GM21717 (cell line): ENCODE results near the gene DNAH7.
"Not testable (repeated sequence)": the region's sequence is repeated elsewhere in the genome, so short reads cannot be mapped to it uniquely, and the experiment has no call there.

Experiments used
- ATAC-seq: cut with Tn5 transposase; IDR thresholded peaks from one replicate; pipeline ENCODE4 v1.9.1; 2021; ENCODE audit warnings: mild to moderate bottlenecking, moderate library complexity; ENCODE audit not compliant: unreplicated experiment

DNAH7 gene

GRCh38 chr2:195734931-195735330 lies 333.7 kb downstream of the DNAH7 start:
- ATAC-seq: no peak

DNA sequence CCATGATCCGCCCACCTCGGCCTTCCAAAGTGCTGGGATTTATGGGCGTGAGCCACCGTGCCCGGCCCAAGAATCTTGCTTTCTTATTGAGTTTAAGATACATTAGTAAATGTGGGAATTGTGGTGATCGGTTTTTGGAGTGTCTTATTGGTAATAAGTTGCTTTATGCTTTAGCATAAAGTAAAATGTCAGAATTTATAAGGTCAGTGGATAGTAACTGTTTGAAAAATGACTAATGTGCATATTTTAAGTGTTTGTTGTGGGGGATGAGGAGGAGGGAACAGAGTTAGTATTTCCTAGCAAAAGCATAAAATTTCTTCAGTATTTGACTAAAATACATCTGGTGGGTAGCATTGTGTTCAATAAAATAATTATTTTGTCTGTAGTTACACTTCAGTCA lies 334.2 kb downstream of the DNAH7 start:
- no peak for ATAC-seq

DNA sequence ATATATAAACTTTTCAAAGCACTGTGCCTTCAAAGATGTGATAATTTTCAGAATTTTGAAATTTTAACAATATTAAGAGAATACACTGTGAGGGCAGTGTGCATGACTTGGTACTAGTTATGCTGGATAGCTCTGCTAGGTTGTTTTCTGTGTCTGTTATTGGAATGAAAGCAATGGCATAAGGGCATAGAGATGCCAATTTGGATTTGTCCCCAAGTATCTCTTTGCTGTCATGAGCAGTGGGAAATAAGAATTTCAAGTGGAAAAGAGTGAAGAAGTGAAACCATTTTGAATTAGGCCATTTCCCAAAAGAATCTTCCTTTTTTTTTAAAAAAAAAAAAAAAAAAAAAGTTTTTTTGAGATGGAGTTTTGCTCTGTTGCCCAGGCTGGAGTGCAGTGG lies 334.8 kb downstream of the DNAH7 start:
- ATAC-seq: no peak

DNA sequence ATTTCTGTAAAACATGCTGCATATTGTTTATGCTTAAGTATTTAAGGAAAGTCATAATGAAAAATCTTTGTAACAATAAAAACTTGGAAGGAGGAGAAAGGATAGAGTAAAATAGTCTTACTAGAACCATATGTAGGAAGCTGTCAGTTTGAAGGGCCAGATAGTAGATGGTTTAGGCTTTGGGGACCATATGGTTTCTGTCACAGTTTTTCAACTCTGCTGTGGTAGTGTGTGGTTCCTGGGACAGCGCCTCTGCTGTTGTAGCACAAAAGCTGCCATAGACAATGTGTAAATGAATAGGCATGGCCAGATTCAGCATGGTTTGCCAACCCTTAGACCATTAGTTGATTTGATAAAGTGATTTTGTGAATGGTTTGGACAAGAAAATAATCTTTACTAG lies 336.1 kb downstream of the DNAH7 start:
- no peak for ATAC-seq

DNA sequence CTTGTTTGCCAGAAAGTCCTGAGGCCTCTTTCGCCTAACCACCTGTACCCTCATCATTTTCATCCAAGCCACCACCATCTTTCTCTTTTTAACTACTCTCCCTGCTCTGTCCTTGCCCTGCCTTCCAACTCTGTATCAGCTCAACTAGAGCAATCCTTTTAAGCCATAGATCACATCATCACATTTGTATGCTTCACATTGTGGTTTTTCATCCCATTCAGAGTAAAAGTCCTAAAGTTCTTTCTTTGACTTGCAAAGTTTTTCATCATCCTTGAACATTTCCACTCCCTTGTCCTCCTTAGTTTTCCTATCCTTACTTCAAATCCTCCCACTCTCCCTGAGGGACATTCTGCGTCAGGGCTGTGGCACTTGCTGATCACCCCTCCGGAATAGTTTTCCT lies 337.7 kb downstream of the DNAH7 start:
- no peak for ATAC-seq

DNA sequence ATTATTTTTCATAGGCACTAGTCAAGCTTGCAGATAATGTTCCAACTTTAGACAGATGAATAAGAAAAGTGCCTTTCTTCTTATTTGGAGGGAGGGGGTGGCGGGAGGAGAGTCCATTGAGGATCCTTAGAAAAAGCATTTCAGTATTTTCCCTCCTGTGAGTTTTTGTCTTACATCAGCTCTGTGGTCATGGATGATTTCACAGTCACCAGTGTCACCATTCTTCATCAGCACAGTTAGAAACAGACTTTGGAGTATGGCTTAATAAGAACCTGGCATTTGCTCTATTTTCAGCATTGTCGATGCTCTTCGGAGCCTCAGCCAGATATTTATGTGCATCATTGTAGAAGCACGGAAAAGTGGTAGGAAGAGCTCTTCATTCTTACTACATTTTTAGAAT lies 341.5 kb downstream of the DNAH7 start:
- no peak for ATAC-seq

DNA sequence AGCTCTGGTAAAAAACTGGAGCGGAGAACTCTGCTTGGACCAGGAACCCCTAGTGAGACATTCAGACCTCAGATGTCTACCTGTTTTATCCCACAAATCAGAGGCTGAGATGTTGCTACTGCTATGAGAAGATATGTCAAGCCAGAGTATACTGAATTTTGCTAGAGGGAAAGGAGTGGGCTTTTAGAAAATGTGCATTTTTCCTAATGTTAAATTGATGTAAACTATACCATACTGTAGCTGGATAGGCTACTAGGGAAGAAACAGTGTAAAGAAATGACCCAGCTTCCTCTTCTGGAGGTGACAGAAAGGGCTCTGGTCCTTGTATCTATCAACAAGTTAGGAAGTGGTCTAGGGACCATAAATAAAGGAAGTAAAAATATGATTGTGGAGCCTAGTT lies 346.6 kb downstream of the DNAH7 start:
- no peak for ATAC-seq

- ATAC-seq: no peak
Observed at GRCh38 chr2:195721042-195721441, 347.6 kb downstream of the DNAH7 start.

DNA sequence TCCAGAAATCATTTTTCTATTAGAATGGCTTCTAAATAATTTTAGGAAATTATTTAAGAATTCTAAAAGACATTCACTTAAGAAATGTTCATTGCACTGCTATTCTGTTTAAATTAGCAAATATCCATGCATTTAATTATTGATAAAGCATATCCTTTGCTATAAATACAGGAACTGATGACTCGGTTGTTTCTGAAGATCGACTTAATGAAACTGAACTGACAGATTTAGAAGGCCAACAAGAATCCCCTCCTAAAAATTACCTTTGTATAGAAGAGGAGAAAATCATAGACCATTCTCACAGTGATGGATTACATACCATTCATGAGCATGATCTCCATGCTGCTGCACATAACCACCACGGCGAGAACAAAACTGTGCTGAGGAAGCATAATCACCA lies 352.2 kb downstream of the DNAH7 start:
- no peak for ATAC-seq

- no peak for ATAC-seq
Observed at GRCh38 chr2:195711478-195711877, 357.2 kb downstream of the DNAH7 start.

- ATAC-seq: no peak
Observed at GRCh38 chr2:195709901-195710806, 358.5 kb downstream of the DNAH7 start.

DNA sequence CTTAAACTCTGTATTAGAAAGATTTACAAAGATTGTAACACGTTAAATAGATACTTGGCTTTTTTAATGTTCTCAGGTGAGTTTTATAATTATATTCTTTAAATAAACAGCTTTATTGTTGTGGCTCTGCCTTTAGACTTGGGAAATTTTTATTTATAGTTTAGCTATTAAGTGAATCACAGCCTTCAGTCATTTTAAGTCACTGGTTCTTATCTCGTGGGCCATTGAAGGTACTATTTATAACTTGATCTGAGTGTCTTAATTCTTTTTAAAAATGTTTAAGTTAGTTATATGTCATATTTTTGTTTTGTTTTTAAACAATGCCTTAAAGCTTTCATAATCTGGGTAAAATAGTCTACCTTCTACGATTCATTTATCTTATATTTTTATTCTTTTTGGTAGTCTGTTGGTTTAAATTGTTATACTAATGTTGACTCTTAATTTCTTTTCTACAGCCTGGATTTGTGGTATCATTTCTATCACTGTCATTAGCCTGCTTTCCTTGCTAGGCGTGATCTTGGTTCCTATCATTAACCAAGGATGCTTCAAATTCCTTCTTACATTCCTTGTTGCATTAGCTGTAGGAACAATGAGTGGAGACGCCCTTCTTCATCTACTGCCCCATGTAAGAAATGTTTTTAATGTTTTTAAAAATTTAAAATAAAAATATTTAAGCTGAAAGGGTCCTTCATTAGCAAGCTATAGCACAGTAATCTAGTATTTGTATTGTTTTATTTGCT lies 362.3 kb downstream of the DNAH7 start:
- ATAC-seq: no peak

DNA sequence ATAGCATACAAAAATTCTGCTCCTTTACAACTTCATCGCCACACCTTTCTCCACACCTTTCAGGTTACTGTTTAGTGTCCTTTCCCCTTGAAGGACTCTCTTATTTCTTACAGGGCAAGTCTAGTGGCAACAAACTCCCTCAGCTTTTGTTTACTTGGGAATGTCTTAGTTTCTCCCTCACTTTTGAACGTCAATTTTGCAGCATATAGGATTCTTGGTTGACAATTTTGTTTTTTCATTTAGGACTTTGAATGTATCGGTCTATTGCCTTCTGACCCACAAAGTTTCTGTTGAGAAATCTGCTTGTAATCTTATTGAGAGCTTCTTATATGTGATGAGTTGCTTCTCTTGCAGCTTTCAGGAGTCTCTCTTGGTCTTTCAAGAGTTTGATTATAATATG lies 368.2 kb downstream of the DNAH7 start:
- no peak for ATAC-seq

GRCh38 chr2:195697681-195698220 lies 370.9 kb downstream of the DNAH7 start:
- no peak for ATAC-seq

DNA sequence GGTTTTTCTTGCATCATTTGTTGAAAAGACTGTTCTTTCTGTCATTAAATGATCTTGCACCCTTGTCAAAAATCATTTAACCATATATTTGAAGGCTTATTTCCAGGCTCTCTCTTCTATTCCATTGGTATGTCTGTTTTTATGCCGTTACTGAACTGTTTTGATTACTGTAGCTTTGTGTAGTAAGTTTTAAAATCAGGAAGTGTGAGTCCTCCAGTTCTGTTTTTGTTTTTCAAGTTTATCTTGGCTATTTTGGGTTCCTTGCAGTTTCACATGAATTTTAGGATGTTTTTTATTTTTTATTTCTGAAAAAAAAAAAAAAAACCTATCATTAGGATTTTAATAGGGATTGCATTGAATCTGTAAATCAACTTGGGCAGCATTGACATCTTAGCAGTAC lies 372.6 kb downstream of the DNAH7 start:
- ATAC-seq: no peak

DNA sequence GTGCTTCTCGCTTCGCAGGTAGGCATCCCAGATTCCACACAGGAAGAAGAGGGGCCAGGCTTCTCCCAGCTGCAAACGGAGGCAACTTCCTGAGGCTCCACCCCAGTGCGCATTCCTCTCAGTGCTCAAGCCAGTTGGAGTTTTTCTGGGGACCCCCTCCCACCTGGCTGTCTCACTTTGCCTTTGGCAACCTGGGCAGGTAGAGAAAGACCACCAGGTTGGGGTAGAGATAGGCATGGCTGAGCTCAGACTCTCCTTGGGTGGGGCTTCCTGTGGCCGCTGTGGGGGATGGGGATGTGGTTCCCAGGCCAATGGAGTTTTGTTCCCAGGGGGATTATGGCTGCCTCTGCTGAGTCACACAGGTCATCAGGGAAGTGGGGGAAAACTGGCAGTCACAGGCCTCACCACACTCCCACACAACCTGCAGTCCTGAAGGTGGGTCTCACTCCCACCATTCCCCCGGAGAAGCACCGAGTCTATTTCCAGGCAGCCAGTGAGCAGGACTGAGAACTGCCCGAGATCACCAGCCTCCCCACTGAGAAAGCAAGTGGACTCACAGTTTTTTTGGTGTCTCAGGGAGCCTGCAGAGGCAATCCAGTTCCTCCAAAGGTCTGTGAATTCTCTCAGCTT lies 373.5 kb downstream of the DNAH7 start:
- ATAC-seq: no peak

GRCh38 chr2:195694553-195694952 lies 374.1 kb downstream of the DNAH7 start:
- ATAC-seq: no peak

DNA sequence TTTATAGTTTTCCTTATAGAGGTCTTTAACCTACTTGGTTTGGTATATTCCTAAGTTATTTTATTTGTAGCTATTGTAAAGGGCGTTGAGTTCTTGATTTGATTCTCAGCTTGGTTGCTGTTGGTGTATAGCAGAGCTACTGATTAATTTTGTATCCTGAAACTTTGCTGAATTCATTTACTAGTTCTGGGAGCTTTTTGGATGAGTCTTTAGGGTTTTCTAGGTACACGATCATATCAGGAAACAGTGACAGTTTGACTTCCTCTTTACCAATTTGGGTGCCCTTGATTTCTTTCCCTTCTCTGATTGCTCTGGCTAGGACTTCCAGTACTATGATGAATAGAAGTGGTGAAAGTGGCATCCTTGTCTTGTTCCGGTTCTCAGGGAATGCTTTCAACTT lies 376.1 kb downstream of the DNAH7 start:
- not testable (repeated sequence) for ATAC-seq
